ENCODE data around the gene RABEP2.
"Not testable (repeated sequence)": the region's sequence is repeated elsewhere in the genome, so short reads cannot be mapped to it uniquely, and the experiment has no call there.

RABEP2 gene

GRCh38 chr16:28901862-28902261, 23.2 kb downstream of the RABEP2 start:
- DNase-seq = no peak

- DNase-seq = no peak
These were observed 24.4 kb downstream of the RABEP2 start for GRCh38 chr16:28900601-28901000.

GRCh38 chr16:28899882-28900590, 25.0 kb downstream of the RABEP2 start:
- no peak for DNase-seq

- DNase-seq = no peak
These were observed 26.1 kb downstream of the RABEP2 start for GRCh38 chr16:28898942-28899341.

DNA sequence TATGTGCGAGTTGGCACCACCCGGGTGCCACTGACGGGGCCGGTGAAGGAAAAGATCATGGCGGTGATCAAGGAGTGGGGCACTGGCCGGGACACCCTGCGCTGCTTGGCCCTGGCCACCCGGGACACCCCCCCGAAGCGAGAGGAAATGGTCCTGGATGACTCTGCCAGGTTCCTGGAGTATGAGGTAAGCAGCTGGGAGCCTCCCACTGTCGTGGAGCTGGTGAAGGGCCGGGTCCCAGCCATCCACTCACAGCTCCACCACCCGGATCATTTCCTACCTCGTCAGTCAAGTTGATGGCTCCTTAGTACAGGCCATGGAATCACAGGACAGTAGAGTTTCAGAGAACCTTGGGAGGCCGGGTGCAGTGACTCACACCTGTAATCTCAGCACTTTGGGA, 26.8 kb downstream of the RABEP2 start:
- DNase-seq = no peak

- DNase-seq = no peak
These were observed 27.2 kb downstream of the RABEP2 start for GRCh38 chr16:28897826-28898225.

DNA sequence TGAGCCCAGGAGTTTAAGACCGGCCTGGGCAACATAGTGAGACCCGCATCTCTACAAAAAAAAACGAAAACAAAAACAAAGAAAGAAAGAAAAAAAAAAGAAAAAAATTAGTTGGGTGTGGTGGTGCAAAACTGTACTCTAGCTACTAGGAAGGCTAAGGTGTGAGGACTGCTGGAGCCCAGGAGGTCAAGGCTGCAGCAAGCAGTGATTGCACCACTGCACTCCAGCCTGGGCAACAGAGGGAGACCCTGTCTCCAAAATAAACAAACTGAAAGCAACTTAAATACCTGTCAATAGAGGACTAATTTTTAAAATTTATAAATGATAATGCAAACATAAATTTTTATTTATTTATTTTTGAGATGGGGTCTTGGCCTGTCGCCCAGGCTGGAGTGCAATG, 29.4 kb downstream of the RABEP2 start:
- no peak for DNase-seq

GRCh38 chr16:28893291-28893690, 31.7 kb downstream of the RABEP2 start:
- DNase-seq = no peak

- DNase-seq = no peak
These were observed 32.8 kb downstream of the RABEP2 start for GRCh38 chr16:28891964-28892890.

- DNase-seq = not testable (repeated sequence)
These were observed 34.7 kb downstream of the RABEP2 start for GRCh38 chr16:28890355-28890754.

DNA sequence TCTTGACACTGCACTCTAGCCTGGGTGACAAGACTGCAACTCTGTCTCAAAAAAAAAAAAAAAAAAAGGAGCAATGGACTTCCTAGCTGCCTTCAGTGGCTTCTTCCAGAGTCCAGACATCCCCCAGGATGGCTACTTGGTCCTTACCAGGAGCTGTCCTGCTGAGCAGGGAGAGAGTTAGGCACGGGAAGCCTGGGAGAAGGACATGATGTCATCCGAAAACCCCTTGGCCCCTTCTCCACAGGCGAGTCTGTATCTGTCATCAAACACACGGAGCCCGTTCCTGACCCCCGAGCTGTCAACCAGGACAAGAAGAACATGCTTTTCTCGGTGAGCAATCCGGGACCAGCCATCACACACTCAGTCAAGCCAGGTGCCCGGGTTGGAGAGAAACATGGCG, 38.1 kb downstream of the RABEP2 start:
- DNase-seq = no peak

DNA sequence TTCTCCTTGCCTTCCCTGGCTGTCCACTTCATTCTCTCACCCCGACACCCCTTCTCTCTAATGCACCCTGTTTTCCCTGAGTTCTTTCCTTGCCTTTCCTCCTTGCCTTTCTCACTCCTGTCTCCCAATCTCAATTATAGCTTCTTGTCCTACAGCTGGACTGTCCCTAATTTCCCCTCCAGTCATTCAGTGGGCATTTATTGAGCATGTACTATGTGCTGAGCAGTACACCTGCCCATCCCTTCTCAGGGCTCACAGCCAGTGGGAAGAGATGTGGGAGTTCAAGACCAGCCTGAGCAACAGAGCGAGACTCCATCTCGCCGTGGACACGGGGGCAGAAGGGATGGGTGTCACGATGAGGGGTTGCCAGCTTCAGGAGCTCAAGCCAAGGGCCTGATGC, 41.0 kb downstream of the RABEP2 start:
- DNase-seq = no peak

DNA sequence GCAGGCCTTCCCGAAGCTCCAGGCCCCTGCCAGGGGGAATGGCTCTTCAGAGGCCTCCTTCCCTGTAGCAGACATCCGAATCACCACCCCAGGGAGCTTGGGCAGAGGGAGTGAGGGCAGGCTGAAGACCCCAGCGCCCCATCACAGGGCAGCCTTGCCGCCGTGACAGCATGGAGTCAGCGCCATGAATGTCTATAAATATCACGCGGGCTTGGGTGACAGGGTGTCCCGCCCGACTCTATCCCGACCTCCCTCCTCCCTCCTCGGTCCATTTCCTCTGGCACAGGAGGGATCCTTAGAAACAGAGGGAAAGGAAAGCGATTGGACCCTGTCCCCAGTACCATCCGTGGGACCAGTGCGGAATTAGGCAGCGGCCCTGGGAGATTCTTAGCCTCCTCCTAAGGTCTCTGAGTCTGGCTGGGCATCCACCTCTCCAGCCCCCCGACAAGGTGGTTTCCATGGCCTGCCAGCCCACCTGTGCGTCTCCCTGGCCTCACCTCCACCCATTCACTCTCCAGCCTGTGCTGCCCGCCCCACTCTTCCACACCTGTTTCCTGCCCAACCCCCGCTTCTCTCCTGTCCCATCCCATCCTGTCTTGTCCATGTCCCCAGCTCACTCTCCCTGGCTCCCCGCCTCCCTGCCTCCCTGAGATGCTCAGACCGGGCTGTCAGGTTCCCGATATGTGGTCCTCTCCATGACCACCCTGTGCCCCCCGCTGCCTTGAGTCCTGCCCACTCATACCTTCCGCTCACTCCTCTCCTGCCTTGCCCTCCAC, 41.6 kb downstream of the RABEP2 start:
- peak; percentile 22 for DNase-seq

- no peak for DNase-seq
These were observed 42.4 kb downstream of the RABEP2 start for GRCh38 chr16:28882551-28883160.

DNA sequence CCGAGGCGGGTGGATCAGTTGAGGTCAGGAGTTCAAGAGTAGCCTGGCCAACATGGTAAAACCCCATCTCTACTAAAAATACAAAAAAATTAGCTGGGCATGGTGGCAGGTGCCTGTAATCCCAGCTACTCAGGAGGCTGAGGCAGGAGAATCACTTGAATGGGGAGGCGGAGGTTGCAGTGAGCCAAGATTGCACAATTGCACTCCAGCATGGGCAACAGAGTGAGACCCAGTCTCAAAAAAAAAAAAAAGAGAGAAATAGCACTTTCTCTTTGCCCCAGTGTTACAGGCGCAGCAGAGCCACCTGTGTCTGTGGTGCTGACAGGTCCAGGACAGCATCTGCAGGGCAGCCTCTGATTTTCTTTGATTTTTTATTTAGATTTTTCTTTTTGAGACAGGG, 43.5 kb downstream of the RABEP2 start:
- not testable (repeated sequence) for DNase-seq

GRCh38 chr16:28880955-28881354, 44.1 kb downstream of the RABEP2 start:
- DNase-seq = no peak

DNA sequence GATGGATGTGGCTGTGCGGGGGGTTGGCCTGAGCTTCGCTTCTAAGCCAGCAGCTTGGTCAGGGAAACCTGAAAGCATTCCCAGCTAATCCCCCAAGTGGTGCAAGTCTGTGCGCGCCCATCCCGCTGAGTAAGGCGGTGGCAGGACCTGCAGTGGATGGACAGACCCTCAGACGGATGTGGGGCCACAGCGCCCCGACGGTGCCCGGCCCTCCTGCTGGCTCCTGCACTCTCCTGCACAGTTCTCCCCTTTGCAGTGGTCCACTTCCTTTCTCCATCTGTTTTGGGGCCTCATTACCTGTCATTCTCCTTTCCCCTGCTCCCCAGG, 44.5 kb downstream of the RABEP2 start:
- DNase-seq = no peak

- peak; percentile 98 for DNase-seq
These were observed 45.0 kb downstream of the RABEP2 start for GRCh38 chr16:28879841-28880588.

DNA sequence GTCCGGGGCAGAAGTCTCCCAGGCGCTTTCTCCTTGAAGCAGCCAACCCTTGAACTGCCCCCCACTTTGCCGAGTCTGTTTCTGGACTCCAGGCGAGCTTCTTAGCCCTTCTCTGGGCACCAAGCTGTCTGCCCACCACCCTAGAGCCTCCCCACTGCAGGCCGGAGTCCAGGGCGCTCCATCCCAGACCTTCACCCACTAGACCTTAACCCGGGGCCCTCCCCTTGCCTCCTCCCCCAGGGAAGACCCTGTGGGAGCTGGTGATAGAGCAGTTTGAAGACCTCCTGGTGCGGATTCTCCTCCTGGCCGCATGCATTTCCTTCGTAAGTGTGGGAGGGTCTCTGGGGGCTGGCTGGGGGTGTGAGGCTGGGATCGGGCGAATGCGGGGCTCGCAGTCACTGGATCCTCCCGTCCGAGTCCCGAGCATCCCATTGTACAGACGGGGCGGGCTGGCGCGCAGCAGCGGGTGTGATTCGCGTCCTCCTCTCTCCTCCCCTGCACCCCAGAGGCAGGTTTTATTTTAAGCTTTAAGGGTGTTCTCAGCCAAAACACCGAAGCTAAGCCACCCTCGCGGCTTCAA, 45.7 kb downstream of the RABEP2 start:
- DNase-seq = no peak

- DNase-seq = no peak
These were observed 46.7 kb downstream of the RABEP2 start, which contains the start of gene ATP2A1 for GRCh38 chr16:28878083-28878926. ATP2A1 (plus strand) TSS chr16:28878488; CDS start chr16:28878672, 184 bp downstream.

- DNase-seq = no peak
These were observed 47.4 kb downstream of the RABEP2 start for GRCh38 chr16:28877655-28878000.
